Measurements from ENCODE around the gene BRD1. TPM values are rescaled to one million over a fixed set of nuclear protein-coding genes. Genes with fewer than 3 reads are reported as not detected.

BRD1 gene
- total RNA-seq, 1 donor from 2014 or later, result 27.7 TPM

GRCh38 chr22:49803737-49804375 is 23.8 kb downstream of the BRD1 start:
- H3K4me3 Mint-ChIP-seq (ENCODE audit: unreplicated experiment), result no peak overlapping the region
- H3K4me1 Mint-ChIP-seq (ENCODE audit: low read depth), result peaks cover 12% of the 10 kb centered on the region
- no peaks in the 10 kb centered on the region for H3K9me3 Mint-ChIP-seq (ENCODE audit: low read depth)
- no peak overlapping the region for H3K27ac Mint-ChIP-seq (ENCODE audit: unreplicated experiment)
- H3K27me3 Mint-ChIP-seq (ENCODE audit: low read depth), result no peaks in the 10 kb centered on the region
- no peak for DNase-seq (ENCODE audit: low spot score)
- TF ChIP-seq, protein P1, sequence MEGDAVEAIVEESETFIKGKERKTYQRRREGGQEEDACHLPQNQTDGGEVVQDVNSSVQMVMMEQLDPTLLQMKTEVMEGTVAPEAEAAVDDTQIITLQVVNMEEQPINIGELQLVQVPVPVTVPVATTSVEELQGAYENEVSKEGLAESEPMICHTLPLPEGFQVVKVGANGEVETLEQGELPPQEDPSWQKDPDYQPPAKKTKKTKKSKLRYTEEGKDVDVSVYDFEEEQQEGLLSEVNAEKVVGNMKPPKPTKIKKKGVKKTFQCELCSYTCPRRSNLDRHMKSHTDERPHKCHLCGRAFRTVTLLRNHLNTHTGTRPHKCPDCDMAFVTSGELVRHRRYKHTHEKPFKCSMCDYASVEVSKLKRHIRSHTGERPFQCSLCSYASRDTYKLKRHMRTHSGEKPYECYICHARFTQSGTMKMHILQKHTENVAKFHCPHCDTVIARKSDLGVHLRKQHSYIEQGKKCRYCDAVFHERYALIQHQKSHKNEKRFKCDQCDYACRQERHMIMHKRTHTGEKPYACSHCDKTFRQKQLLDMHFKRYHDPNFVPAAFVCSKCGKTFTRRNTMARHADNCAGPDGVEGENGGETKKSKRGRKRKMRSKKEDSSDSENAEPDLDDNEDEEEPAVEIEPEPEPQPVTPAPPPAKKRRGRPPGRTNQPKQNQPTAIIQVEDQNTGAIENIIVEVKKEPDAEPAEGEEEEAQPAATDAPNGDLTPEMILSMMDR (IDR thresholded peaks at IDR 0.05), result no peak
- peaks cover 15% of the 10 kb centered on the region for H3K36me3 Mint-ChIP-seq (ENCODE audit: low read depth)

GRCh38 chr22:49803134-49803533 is 24.5 kb downstream of the BRD1 start:
- TF ChIP-seq, protein P1 (IDR thresholded peaks at IDR 0.05), result no peak
- Mint-ChIP-seq H3K9me3 (ENCODE audit: low read depth) (no peaks in the 10 kb centered on the region), H3K4me1 (ENCODE audit: low read depth) (peaks cover 6% of the 10 kb centered on the region), H3K27ac (ENCODE audit: unreplicated experiment) (no peak overlapping the region), H3K36me3 (ENCODE audit: low read depth) (peaks cover 16% of the 10 kb centered on the region), H3K4me3 (ENCODE audit: unreplicated experiment) (no peak overlapping the region), H3K27me3 (ENCODE audit: low read depth) (no peaks in the 10 kb centered on the region)
- no peak for DNase-seq (ENCODE audit: low spot score)

DNA sequence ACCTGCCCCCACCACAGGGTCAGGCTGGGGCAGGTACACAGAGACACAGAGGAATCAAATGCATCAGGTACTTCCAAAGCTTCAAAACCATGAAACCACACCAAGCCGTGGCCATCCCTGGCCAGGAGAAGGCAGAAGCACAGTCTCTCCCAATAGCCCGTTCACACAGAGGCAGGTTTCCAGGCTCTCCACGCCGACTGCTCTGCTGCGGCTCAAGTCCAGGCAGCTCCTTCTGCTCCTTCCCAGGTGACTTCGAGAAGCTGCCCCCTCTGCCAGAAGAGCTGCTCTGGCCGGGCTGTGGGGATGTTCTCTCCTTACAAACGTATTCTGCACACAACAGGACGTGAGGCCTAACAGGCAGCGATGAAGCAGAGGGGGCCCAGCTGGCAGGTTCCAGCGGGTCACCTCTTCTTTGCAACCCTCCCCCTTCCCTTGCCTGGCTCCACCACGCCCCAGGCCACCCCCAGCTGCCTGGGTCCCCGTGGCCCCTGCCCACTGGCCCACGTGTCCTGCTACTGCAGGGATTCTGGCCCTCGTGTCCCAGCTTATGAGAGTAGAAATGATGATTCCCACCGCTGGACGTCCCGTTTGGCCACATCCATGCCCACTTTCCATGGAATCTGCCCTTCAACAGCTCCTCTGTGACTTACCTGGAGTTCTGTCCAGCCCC is 26.1 kb downstream of the BRD1 start:
- TF ChIP-seq, protein P1 (IDR thresholded peaks at IDR 0.05), result no peak
- Mint-ChIP-seq H3K9me3 (ENCODE audit: low read depth) (no peaks in the 10 kb centered on the region), H3K27ac (ENCODE audit: unreplicated experiment) (no peak overlapping the region), H3K27me3 (ENCODE audit: low read depth) (no peaks in the 10 kb centered on the region), H3K4me3 (ENCODE audit: unreplicated experiment) (no peak overlapping the region), H3K36me3 (ENCODE audit: low read depth) (peaks cover 25% of the 10 kb centered on the region), H3K4me1 (ENCODE audit: low read depth) (peaks cover 6% of the 10 kb centered on the region)
- no peak for DNase-seq (ENCODE audit: low spot score)

GRCh38 chr22:49800408-49801238 is 27.1 kb downstream of the BRD1 start:
- H3K9me3 Mint-ChIP-seq (ENCODE audit: low read depth), result no peaks in the 10 kb centered on the region
- H3K27ac Mint-ChIP-seq (ENCODE audit: unreplicated experiment), result no peak overlapping the region
- DNase-seq (ENCODE audit: low spot score), result no peak
- no peak overlapping the region for H3K4me3 Mint-ChIP-seq (ENCODE audit: unreplicated experiment)
- H3K4me1 Mint-ChIP-seq (ENCODE audit: low read depth), result peaks cover 3% of the 10 kb centered on the region
- TF ChIP-seq, protein P1 (IDR thresholded peaks at IDR 0.05), result no peak
- H3K36me3 Mint-ChIP-seq (ENCODE audit: low read depth), result peaks cover 23% of the 10 kb centered on the region
- no peaks in the 10 kb centered on the region for H3K27me3 Mint-ChIP-seq (ENCODE audit: low read depth)

- H3K36me3 Mint-ChIP-seq (ENCODE audit: low read depth), result peaks cover 30% of the 10 kb centered on the region
- no peaks in the 10 kb centered on the region for H3K9me3 Mint-ChIP-seq (ENCODE audit: low read depth)
- no peak overlapping the region for H3K27ac Mint-ChIP-seq (ENCODE audit: unreplicated experiment)
These were observed 28.1 kb downstream of the BRD1 start for GRCh38 chr22:49799431-49800075.

More at GRCh38 chr22:49799431-49800075, 28.1 kb downstream of the BRD1 start:
- no peak for DNase-seq (ENCODE audit: low spot score)
- H3K27me3 Mint-ChIP-seq (ENCODE audit: low read depth), result no peaks in the 10 kb centered on the region
- no peak overlapping the region for H3K4me3 Mint-ChIP-seq (ENCODE audit: unreplicated experiment)
- TF ChIP-seq, protein P1 (IDR thresholded peaks at IDR 0.05), result no peak
- no peaks in the 10 kb centered on the region for H3K4me1 Mint-ChIP-seq (ENCODE audit: low read depth)

Measured in chondrocyte (in vitro differentiated cells).